WTC11 (cell line): ENCODE results near the gene C14orf132. TPM values are rescaled to one million over a fixed set of nuclear protein-coding genes. Genes with fewer than 3 reads are reported as not detected.

Source experiments
- ATAC-seq: fragments of 200-7000 bp; cut with Tn5 transposase; 2 replicates; pipeline ENCODE4 v1.10.0; 2021; ENCODE audit warnings: mild to moderate bottlenecking, moderate library complexity
- CTCF ChIA-PET: fragments of 300-600 bp; sonication (Branson Sonifier 250); formaldehyde crosslinking; loops from one replicate; lab custom pipeline; 2021; ENCODE audit warnings: antibody characterized with exemption; lab: Charles Lee
- POLR2A ChIA-PET: fragments of 350-600 bp; sonication (Branson Sonifier 250); formaldehyde crosslinking; loops from one replicate; lab custom pipeline; 2021; ENCODE audit warnings: antibody characterized with exemption; lab: Charles Lee
- DNase-seq: peaks from one replicate; pipeline ENCODE4 v3.0.0; 2021; ENCODE audit warnings: low spot score
- H3K27ac Mint-ChIP-seq: 2 replicates; pipeline ENCODE4 v1.8.0; 2021; ENCODE audit warnings: mixed read lengths
- H3K27me3 Mint-ChIP-seq: 2 replicates; pipeline ENCODE4 v1.8.0; 2021; ENCODE audit warnings: low read depth, mild to moderate bottlenecking, moderate library complexity, mixed read lengths
- H3K36me3 Mint-ChIP-seq: 2 replicates; pipeline ENCODE4 v1.8.0; 2021; ENCODE audit warnings: mixed read lengths
- H3K4me1 Mint-ChIP-seq: 2 replicates; pipeline ENCODE4 v1.8.0; 2022; ENCODE audit warnings: mixed read lengths
- H3K4me3 Mint-ChIP-seq: 2 replicates; pipeline ENCODE4 v1.8.0; 2021; ENCODE audit warnings: mild to moderate bottlenecking, moderate library complexity, mixed read lengths
- H3K9me3 Mint-ChIP-seq: 2 replicates; pipeline ENCODE4 v1.8.0; 2021; ENCODE audit warnings: mixed read lengths
- ATF2 ChIP-seq: sonication (generic); formaldehyde crosslinking; IDR thresholded peaks from 2 replicates; pipeline ENCODE4 v1.8.1; 2022; ENCODE audit warnings: low read depth, missing genetic modification reagents, borderline replicate concordance
- CTCF ChIP-seq: fragments of 200-600 bp; IDR thresholded peaks from 2 replicates; pipeline ENCODE4 v1.8.0; 2022; ENCODE audit warnings: antibody characterized with exemption
- FOXK1 ChIP-seq: sonication (generic); formaldehyde crosslinking; IDR thresholded peaks from 2 replicates; pipeline ENCODE4 v1.8.0; 2022; ENCODE audit warnings: mild to moderate bottlenecking, moderate library complexity, missing genetic modification reagents
- HMGXB4 ChIP-seq: sonication (generic); formaldehyde crosslinking; IDR thresholded peaks from 2 replicates; pipeline ENCODE4 v1.8.1; 2023; ENCODE audit warnings: mild to moderate bottlenecking, moderate library complexity, missing genetic modification reagents
- KAT7 ChIP-seq: sonication (generic); formaldehyde crosslinking; IDR thresholded peaks from 2 replicates; pipeline ENCODE4 v1.8.1; 2023; ENCODE audit warnings: missing genetic modification reagents, mild to moderate bottlenecking, borderline replicate concordance
- MAX ChIP-seq: sonication (generic); formaldehyde crosslinking; IDR thresholded peaks from 2 replicates; pipeline ENCODE4 v1.8.0; 2022; ENCODE audit warnings: mild to moderate bottlenecking, missing genetic modification reagents
- NFE2L1 ChIP-seq: sonication (generic); formaldehyde crosslinking; IDR thresholded peaks from 2 replicates; pipeline ENCODE4 v1.8.1; 2023; ENCODE audit warnings: missing genetic modification reagents
- NR3C1 ChIP-seq: sonication (generic); formaldehyde crosslinking; conservative IDR thresholded peaks from 2 replicates; pipeline ENCODE4 v1.8.1; 2023; ENCODE audit warnings: low read depth, mild to moderate bottlenecking, missing genetic modification reagents
- OVOL2 ChIP-seq: fragments of 250-450 bp; sonication (Bioruptor Pico); IDR thresholded peaks from 2 replicates; pipeline ENCODE4 v1.9.0; 2021; ENCODE audit warnings: mild to moderate bottlenecking, borderline replicate concordance
- PREB ChIP-seq: sonication (generic); formaldehyde crosslinking; IDR thresholded peaks from 2 replicates; pipeline ENCODE4 v1.8.1; 2022; ENCODE audit warnings: mild to moderate bottlenecking, missing genetic modification reagents, moderate library complexity, borderline replicate concordance
- SMAD3 ChIP-seq: sonication (generic); formaldehyde crosslinking; IDR thresholded peaks from 2 replicates; pipeline ENCODE4 v1.8.0; 2022; ENCODE audit warnings: missing genetic modification reagents, mild to moderate bottlenecking, borderline replicate concordance
- ZBTB43 ChIP-seq: sonication (generic); formaldehyde crosslinking; IDR thresholded peaks from 2 replicates; pipeline ENCODE4 v1.8.1; 2023; ENCODE audit warnings: mild to moderate bottlenecking, missing genetic modification reagents
- ZMAT4 ChIP-seq: fragments of 250-450 bp; sonication (Bioruptor Pico); IDR thresholded peaks from 2 replicates; pipeline ENCODE4 v1.9.0; 2021; ENCODE audit warnings: mild to moderate bottlenecking
- ZNF121 ChIP-seq: sonication (generic); formaldehyde crosslinking; IDR thresholded peaks from 2 replicates; pipeline ENCODE4 v1.8.0; 2023; ENCODE audit warnings: missing genetic modification reagents
- ZNF317 ChIP-seq: sonication (generic); formaldehyde crosslinking; IDR thresholded peaks from 2 replicates; pipeline ENCODE4 v1.8.1; 2023; ENCODE audit warnings: low read depth, mild to moderate bottlenecking, moderate library complexity, missing genetic modification reagents, borderline replicate concordance
- total RNA-seq: library from RNA; stranded (reverse); gene quantifications from 3 replicates; pipeline ENCODE4 v1.2.3, GENCODE V29; 2021

C14orf132 gene
- total RNA-seq, 1 experiment from 2014 or later: 14.1 TPM

- TF ChIP-seq ZMAT4 (CRISPR knock-in tag): no peak
- TF ChIP-seq ZNF317 (CRISPR knock-in tag): no peak
These were observed 96.1 kb downstream of the C14orf132 start (continued) for GRCh38 chr14:96135285-96135684.

GRCh38 chr14:96136371-96137005 is 97.3 kb downstream of the C14orf132 start:
- Mint-ChIP-seq H3K27ac (no peak overlapping the region), H3K4me1 (no peaks in the 10 kb centered on the region)
- TF ChIP-seq ZBTB43 (CRISPR knock-in tag) (no peak), HMGXB4 (CRISPR knock-in tag) (no peak), FOXK1 (CRISPR knock-in tag) (no peak), CTCF (no peak), SMAD3 (CRISPR knock-in tag) (no peak), NFE2L1 (CRISPR knock-in tag) (no peak), PREB (CRISPR knock-in tag) (no peak), ATF2 (CRISPR knock-in tag) (no peak), ZNF121 (no peak), OVOL2 (CRISPR knock-in tag) (no peak), KAT7 (CRISPR knock-in tag) (no peak), NR3C1 (CRISPR knock-in tag) (no peak), MAX (no peak)
- TF ChIP-seq, all 79 proteins: peak for 0
- DNase-seq (no peak), ATAC-seq (no peak)
- POLR2A ChIA-PET: interaction anchor here (0.6 kb wide), 1 partner anchor 845 kb away, joined by 3 read pairs; no protein-coding TSS in a partner anchor
- Mint-ChIP-seq H3K9me3 (peaks cover 14% of the 10 kb centered on the region), H3K4me3 (no peak overlapping the region), H3K27me3 (peaks cover 19% of the 10 kb centered on the region), H3K36me3 (no peaks in the 10 kb centered on the region)
- CTCF ChIA-PET: interaction anchor here (0.8 to 0.9 kb wide), 2 partner anchors 36 to 80 kb away, joined by 3 to 4 read pairs; no protein-coding TSS in a partner anchor
